ENCODE measurements around the gene TRNP1.
A peak's percentile ranks its signal among the peaks of the same experiment; 100 is the strongest.

Gene TRNP1

GRCh38 chr1:27011058-27011764, 17.7 kb downstream of the TRNP1 start:
- Mint-ChIP-seq H3K9me3 (no peaks in the 10 kb centered on the region), H3K36me3 (ENCODE audit: low read depth) (no peaks in the 10 kb centered on the region), H3K4me1 (peaks cover 16% of the 10 kb centered on the region), H3K27ac (no peak overlapping the region), H3K4me3 (peak overlapping the region; percentile 33 to 54 (median 37)), H3K27me3 (ENCODE audit: low read depth) (peaks cover 28% of the 10 kb centered on the region)
- TF ChIP-seq, protein P1, sequence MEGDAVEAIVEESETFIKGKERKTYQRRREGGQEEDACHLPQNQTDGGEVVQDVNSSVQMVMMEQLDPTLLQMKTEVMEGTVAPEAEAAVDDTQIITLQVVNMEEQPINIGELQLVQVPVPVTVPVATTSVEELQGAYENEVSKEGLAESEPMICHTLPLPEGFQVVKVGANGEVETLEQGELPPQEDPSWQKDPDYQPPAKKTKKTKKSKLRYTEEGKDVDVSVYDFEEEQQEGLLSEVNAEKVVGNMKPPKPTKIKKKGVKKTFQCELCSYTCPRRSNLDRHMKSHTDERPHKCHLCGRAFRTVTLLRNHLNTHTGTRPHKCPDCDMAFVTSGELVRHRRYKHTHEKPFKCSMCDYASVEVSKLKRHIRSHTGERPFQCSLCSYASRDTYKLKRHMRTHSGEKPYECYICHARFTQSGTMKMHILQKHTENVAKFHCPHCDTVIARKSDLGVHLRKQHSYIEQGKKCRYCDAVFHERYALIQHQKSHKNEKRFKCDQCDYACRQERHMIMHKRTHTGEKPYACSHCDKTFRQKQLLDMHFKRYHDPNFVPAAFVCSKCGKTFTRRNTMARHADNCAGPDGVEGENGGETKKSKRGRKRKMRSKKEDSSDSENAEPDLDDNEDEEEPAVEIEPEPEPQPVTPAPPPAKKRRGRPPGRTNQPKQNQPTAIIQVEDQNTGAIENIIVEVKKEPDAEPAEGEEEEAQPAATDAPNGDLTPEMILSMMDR (IDR thresholded peaks at IDR 0.05; ENCODE audit: unreplicated experiment in 3 of 3) = no peak

- no peaks in the 10 kb centered on the region for H3K36me3 Mint-ChIP-seq (ENCODE audit: low read depth)
- H3K4me3 Mint-ChIP-seq = peak overlapping the region in 2 of 3 experiments; percentile 37 to 54
- H3K27me3 Mint-ChIP-seq (ENCODE audit: low read depth) = peaks cover 29% of the 10 kb centered on the region
- H3K4me1 Mint-ChIP-seq = peaks cover 16% of the 10 kb centered on the region
- no peak overlapping the region for H3K27ac Mint-ChIP-seq
- no peaks in the 10 kb centered on the region for H3K9me3 Mint-ChIP-seq
- TF ChIP-seq, protein P1 (IDR thresholded peaks at IDR 0.05; ENCODE audit: unreplicated experiment in 3 of 3) = no peak
Measured at GRCh38 chr1:27011976-27012563, 18.6 kb downstream of the TRNP1 start.

GRCh38 chr1:27015260-27015659, 21.8 kb downstream of the TRNP1 start:
- Mint-ChIP-seq H3K4me1 (peaks cover 10% of the 10 kb centered on the region), H3K27ac (no peak overlapping the region), H3K36me3 (ENCODE audit: low read depth) (no peaks in the 10 kb centered on the region), H3K4me3 (no peak overlapping the region), H3K27me3 (ENCODE audit: low read depth) (peaks cover 28% of the 10 kb centered on the region), H3K9me3 (no peaks in the 10 kb centered on the region)
- TF ChIP-seq, protein P1 (IDR thresholded peaks at IDR 0.05; ENCODE audit: unreplicated experiment in 3 of 3) = no peak

DNA sequence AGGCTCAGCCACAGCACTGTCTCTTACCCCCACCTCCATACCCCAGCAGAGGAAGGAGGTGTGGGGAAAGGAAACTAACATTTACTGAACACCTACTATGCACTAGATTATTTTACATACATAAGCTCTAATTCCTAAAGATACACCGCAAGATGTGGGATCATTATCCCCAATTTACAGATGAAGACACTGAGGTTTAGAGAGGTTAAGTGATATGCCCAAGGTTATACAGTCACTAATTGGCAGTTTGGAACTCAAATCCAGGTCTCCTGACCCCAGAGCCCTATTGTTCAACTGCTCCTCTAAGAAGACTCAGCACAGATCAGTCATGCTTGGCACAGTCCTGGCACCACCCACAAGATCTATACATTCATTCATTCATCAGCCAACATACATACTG, 22.9 kb downstream of the TRNP1 start:
- Mint-ChIP-seq H3K4me1 (peaks cover 9% of the 10 kb centered on the region), H3K9me3 (no peaks in the 10 kb centered on the region), H3K36me3 (ENCODE audit: low read depth) (no peaks in the 10 kb centered on the region), H3K4me3 (no peak overlapping the region), H3K27ac (no peak overlapping the region), H3K27me3 (ENCODE audit: low read depth) (peaks cover 20% of the 10 kb centered on the region)
- TF ChIP-seq, protein P1 (IDR thresholded peaks at IDR 0.05; ENCODE audit: unreplicated experiment in 3 of 3) = no peak

GRCh38 chr1:27017207-27017606, 23.7 kb downstream of the TRNP1 start:
- TF ChIP-seq, protein P1 (IDR thresholded peaks at IDR 0.05; ENCODE audit: unreplicated experiment in 3 of 3) = no peak
- H3K4me1 Mint-ChIP-seq = peaks cover 14% of the 10 kb centered on the region
- H3K36me3 Mint-ChIP-seq (ENCODE audit: low read depth) = no peaks in the 10 kb centered on the region
- peaks cover 15% of the 10 kb centered on the region for H3K27me3 Mint-ChIP-seq (ENCODE audit: low read depth)
- no peak overlapping the region for H3K4me3 Mint-ChIP-seq
- no peaks in the 10 kb centered on the region for H3K9me3 Mint-ChIP-seq
- H3K27ac Mint-ChIP-seq = no peak overlapping the region

DNA sequence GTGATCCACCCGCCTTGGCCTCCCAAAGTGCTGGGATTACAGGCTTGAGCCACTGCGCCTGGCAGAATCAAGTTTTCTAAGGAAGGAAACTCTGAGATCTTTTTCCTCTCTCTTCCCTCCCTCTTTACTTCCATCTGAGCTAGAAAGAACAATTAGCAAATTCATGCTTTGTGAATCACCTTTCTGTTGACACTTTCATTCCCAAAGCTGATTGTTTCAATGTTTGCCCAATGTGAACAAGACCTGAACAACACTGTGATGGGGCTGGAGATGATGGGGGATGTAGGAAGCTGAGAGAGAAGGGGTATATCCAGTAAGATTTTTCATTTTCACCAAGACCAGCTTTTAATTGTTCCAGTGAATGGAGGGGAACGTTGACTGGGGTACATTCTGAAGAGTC, 24.8 kb downstream of the TRNP1 start:
- no peaks in the 10 kb centered on the region for H3K36me3 Mint-ChIP-seq (ENCODE audit: low read depth)

More for the DNA sequence above, 24.8 kb downstream of the TRNP1 start:
- Mint-ChIP-seq H3K27me3 (ENCODE audit: low read depth) (peaks cover 10% of the 10 kb centered on the region), H3K27ac (no peak overlapping the region), H3K4me3 (no peak overlapping the region), H3K9me3 (no peaks in the 10 kb centered on the region), H3K4me1 (peaks cover 10% of the 10 kb centered on the region)
- TF ChIP-seq, protein P1 (IDR thresholded peaks at IDR 0.05; ENCODE audit: unreplicated experiment in 3 of 3) = no peak
